SU-DHL-6 (cell line): ENCODE data around the gene HRG.

Experiments used
- EZH2phosphoT487 ChIP-seq: fragments of 200-600 bp; sonication (generic), shearing (Covaris generic); conservative IDR thresholded peaks from 2 replicates; pipeline ENCODE4 v1.6.1; 2018; ENCODE audit warnings: mild to moderate bottlenecking, antibody characterized with exemption, low read length, moderate library complexity, mixed read lengths
- TF ChIP-seq, protein P1 (sequence below): fragments of 200-600 bp; sonication (generic); IDR thresholded peaks from one replicate; pipeline ENCODE4 v1.5.1; 2017; ENCODE audit warnings: antibody characterized with exemption, mild to moderate bottlenecking, low read length, moderate library complexity; ENCODE audit not compliant: insufficient read depth, poor library complexity, severe bottlenecking

DNA sequence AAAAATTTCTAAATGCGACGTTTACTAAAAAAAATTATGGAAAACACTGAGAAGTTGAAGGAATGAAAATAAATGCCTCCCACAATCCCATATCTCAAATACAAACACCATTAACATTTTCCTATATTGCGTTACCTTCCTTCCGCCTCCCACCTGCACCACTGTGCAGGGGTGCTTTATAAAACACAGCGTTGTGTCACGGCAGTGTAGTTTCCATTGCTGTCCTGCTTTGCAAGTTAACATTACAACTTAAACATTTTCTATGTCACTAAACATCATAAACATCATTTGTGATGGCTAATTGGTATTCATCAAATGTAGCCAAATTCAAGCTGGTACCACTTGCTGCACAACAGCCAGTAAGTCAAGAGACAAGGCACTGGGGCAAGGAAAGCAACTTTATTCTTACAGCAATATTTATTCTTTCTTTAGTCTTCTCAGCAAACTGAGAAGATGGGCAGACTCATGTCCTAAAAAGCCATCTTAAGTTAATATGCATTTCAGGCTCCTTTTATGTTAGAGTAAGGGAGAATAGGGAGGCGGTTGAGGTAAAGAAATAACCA lies 37.9 kb upstream of the HRG start:
- TF ChIP-seq, protein P1, sequence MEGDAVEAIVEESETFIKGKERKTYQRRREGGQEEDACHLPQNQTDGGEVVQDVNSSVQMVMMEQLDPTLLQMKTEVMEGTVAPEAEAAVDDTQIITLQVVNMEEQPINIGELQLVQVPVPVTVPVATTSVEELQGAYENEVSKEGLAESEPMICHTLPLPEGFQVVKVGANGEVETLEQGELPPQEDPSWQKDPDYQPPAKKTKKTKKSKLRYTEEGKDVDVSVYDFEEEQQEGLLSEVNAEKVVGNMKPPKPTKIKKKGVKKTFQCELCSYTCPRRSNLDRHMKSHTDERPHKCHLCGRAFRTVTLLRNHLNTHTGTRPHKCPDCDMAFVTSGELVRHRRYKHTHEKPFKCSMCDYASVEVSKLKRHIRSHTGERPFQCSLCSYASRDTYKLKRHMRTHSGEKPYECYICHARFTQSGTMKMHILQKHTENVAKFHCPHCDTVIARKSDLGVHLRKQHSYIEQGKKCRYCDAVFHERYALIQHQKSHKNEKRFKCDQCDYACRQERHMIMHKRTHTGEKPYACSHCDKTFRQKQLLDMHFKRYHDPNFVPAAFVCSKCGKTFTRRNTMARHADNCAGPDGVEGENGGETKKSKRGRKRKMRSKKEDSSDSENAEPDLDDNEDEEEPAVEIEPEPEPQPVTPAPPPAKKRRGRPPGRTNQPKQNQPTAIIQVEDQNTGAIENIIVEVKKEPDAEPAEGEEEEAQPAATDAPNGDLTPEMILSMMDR = no peak
- no peak for TF ChIP-seq EZH2phosphoT487
